HG03575 (cell line): ENCODE measurements around the gene AHNAK2.
"Not testable (repeated sequence)": the region's sequence is repeated elsewhere in the genome, so short reads cannot be mapped to it uniquely, and the experiment has no call there.

ENCODE experiments used
- ATAC-seq: cut with Tn5 transposase; IDR thresholded peaks from one replicate; pipeline ENCODE4 v1.9.1; 2021; ENCODE audit not compliant: unreplicated experiment, insufficient number of reproducible peaks, low FRiP score; ENCODE audit errors: extremely low read depth

Gene AHNAK2

DNA sequence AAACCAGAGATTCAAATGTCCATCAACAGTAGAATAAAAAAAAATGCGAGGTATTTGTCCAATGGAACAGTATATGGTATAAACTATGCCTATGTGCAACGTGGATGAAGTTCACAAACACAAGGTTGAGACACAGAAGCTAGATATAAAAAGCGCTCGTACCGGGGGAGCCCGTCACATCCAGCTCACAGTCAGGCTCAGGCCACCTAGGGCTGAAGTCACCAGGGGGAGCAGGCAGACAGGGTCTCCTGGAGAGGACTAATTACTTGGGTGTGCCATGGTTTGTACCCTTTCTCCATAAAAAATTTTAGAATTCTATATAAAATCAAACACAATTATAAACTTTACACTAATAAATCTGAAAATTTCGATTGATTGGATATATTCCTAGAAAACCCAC is 13.6 kb downstream of the AHNAK2 start:
- no peak for ATAC-seq

DNA sequence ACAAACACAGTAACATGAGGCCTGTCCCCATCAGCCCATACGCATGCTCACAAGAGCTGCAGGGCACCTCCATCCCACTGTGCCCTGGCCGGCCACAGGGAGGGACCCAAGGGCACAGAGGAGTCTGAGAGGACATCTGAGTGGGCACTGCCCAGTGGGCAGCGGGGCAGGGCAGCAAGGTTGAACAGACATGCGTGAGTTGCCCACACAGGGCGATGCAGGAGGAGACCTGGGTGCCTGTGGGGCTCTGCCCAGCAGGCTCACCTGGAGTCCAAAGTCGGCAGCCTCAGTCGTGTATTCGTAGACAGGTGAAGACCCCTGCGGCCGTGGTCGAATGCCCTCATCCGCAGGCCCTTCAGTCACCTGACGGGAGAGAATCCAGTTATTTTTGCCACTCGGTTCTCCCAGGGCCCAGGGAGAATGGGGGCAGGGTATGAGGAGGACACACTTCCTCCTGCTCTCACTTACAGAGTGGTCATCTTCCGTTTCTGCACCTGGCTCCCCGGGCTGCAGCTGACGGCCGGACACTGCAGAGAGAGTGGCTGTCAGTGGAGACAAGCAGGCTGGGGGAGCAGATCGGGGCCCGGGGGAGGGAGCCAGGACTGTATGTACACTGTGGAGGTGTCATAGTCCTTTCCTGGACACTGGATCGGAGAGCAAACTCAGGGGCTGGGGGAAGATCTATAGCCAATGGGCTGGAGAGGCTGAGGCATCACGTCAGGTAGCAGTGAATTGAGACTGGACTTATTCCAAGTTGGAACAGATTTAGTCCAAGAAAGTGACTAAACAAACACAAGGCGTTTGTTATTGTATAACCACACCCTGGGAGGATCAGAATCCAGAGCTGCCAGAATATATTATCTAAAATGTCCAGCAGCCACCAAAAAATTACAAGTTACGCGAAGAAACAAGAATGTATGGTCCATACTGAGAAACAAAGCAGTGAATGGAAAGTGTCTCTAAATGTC is 20.7 kb downstream of the AHNAK2 start:
- ATAC-seq: no peak

DNA sequence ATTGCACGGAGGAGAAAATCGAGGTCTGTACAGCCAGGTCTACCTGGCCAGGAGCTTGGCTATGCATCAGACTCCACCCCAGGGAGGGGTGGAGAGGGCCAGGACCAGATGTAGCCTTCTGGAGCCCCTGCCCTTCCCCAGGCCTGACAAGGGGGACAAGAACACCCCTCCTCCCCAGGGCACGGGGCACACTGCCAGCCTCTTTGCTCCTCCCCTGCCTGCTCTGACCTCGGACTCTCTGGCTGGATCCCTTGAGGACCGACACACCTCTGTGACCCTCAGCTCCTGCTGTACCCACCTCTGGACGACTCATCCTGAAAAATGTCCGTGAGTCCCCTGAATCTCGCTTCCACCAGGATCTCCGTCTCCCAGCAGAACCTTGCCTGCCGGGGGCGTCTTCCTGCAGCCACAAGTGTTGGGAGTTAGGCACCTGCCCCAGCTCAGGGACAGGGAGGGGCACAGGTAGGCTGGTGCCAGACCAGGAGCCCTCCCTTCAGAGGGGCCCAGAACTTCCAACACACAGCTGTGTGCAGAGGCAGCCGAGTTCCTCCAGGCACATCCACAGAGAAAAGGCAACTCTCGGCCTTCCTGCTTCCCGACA is 21.8 kb downstream of the AHNAK2 start:
- no peak for ATAC-seq

DNA sequence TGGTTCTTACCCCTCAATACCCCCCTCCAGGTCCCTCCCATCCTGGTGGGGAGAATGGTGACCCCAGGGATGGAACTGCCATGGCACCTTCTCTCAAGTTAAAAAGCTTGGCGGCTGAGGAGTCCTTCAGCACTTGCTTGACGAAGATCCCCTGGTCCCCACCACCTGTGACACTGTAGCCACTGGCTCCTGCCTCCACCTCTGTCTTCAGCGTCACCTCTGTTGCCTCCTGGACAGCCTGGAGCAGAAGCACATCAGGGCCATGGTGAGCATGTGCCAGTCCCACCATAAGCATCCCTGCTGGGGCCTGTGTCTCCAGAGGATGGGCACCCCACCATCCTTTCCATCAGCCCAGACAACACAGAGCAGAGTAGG is 22.8 kb downstream of the AHNAK2 start:
- no peak for ATAC-seq

GRCh38 chr14:104954746-104955395 is 23.3 kb downstream of the AHNAK2 start:
- no peak for ATAC-seq

DNA sequence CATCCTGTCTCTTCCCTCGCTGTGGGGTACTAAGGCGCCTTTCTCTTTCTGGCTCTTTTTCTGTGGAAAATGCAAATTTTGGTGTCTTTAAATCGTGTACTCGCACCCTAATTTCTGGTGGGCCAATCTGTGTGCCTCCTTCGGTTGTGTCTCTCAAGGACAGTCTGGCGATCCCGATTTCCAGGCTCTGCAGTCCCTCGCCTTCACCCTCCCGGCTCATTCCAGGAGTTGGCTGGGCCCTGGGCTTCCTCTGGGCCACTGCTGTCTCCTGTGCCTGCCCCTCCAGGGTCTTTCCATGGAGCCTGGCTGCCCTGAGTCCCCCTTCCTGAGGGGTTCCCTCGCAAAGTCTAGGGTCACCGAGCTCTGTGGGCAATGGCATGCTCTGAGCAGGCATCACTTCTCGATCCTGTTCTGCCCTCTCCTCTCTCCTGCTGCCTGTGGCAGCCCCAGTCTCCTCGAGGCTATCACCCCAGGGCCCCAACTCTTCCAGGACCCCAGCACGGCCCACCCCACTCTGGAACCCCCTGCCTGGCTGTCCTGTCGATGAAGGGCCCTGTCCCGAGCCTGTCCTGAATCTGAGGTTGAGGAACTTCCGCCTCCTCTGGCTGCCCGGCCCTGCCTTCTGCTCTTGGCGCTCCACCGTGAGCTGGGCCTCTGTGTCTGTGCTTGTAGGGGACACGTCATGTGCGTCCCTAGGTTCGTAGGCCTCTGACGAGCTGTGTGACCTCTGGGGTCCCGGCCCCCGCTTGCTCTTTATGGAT is 24.1 kb downstream of the AHNAK2 start:
- no peak for ATAC-seq

GRCh38 chr14:104953097-104953496 is 25.1 kb downstream of the AHNAK2 start:
- ATAC-seq: no peak

DNA sequence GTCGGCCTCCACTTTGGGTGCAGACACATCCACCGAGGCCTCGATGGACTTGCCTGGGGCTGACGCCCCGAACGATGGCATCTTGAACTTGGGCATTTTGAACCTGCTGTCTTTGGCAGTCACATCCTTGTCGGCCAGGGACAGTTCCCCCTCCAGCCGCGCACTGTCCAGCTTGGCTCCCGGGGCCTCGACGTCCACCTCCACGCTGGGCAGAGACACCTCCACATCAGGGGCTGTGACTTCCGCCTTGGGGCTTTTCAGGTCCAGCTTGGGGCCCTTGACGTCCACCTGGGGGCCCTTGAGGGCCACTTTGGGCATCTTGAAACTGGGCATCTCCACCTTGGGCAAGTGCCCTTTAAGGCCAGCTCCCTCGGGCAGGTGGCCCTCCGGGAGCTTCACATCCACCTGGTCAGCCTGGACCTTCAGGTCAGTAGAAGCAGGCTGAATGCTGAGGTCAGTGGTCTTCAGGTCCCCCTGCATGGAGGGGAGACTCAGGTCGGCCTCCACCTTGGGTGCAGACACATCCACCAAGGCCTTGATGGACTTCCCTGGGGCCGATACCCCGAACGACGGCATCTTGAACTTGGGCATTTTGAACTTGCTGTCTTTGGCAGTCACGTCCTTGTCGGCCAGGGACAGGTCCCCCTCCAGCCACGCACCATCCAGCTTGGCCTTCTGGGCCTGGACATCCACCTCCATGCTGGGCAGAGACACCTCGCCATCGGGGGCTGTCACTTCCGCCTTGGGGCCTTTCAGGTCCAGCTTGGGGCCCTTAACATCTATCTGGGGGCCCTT is 26.1 kb downstream of the AHNAK2 start:
- not testable (repeated sequence) for ATAC-seq

DNA sequence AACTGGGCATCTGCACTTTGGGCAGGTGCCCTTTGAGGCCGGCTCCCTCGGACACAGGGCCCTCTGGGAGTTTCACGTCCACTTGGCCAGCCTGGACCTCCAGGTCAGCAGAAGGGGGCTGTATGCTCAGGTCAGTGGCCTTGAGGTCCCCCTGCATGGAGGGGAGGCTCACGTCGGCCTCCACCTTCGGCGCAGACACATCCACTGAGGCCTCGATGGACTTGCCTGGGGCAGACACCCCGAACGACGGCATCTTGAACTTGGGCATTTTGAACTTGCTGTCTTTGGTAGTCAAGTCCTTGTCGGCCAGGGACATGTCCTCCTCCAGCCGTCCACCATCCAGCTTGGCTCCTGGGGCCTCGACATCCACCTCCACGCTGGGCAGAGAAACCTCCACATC is 27.5 kb downstream of the AHNAK2 start:
- not testable (repeated sequence) for ATAC-seq

DNA sequence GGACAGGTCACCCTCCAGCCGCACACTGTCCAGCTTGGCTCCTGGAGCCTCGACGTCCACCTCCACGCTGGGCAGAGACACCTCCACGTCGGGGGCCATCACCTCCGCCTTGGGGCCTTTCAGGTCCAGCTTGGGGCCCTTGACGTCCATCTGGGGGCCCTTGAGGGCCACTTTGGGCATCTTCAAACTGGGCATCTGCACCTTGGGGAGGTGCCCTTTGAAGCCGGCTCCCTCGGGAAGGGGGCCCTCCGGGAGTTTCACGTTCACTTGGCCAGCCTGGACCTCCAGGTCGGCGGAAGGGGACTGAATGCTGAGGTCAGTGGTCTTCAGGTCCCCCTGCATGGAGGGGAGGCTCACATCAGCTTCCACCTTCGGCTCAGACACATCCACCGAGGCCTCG is 28.2 kb downstream of the AHNAK2 start:
- no peak for ATAC-seq

DNA sequence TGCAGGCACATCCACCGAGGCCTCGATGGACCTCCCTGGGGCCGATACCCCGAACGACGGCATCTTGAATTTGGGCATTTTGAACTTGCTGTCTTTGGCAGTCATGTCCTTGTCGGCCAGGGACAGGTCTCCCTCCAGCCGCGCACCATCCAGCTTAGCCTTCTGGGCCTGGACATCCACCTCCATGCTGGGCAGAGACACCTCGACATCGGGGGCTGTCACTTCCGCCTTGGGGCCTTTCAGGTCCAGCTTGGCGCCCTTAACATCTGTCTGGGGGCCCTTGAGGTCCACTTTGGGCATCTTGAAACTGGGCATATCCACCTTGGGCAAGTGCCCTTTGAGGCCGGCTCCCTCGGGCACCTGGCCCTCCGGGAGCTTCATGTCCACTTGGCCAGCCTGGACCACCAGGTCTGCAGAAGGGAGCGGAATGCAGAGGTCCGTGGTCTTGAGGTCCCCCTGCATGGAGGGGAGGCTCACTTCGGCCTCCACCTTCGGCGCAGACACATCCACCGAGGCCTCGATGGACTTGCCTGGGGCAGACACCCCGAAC is 28.7 kb downstream of the AHNAK2 start:
- ATAC-seq: not testable (repeated sequence)

DNA sequence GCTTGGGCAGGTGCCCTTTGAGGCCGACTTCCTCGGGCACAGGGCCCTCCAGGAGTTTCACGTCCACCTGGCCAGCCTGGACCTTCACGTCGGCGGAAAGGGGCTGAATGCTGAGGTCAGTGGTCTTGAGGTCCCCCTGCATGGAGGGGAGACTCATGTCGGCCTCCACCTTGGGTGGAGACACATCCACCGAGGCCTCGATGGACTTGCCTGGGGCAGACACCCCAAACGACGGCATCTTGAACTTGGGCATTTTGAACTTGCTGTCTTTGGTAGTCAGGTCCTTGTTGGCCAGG is 29.5 kb downstream of the AHNAK2 start:
- no peak for ATAC-seq

GRCh38 chr14:104947881-104948735 is 30.1 kb downstream of the AHNAK2 start:
- not testable (repeated sequence) for ATAC-seq

DNA sequence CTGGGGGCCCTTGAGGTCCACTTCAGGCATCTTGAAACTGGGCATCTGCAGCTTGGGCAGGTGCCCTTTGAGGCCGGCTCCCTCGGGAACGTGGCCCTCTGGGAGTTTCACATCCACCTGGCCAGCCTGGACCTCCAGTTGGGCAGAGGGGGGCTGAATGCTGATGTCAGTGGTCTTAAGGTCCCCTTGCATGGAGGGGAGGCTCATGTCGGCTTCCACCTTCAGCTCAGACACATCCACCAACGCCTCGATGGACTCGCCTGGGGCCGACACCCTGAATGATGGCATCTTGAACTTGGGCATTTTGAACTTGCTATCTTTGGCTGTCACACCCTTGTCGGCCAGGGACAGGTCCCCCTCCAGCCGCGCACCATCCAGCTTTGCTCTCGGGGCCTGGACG is 31.0 kb downstream of the AHNAK2 start:
- ATAC-seq: not testable (repeated sequence)

GRCh38 chr14:104945986-104946965 is 31.9 kb downstream of the AHNAK2 start:
- ATAC-seq: not testable (repeated sequence)

- ATAC-seq: not testable (repeated sequence)
Measured at GRCh38 chr14:104945266-104945665, 32.9 kb downstream of the AHNAK2 start.
